SK-N-SH treated with all-trans-retinoic acid at 6 μM for 48 hours (cell line): ENCODE results near the gene RGS16.

Experiments used
- ATAC-seq: fragments of 200-7000 bp; cut with Tn5 transposase; 3 replicates; pipeline ENCODE4 v1.9.1; 2020; ENCODE audit warnings: mild to moderate bottlenecking, moderate library complexity
- ARNTL ChIP-seq: fragments of 450-650 bp; formaldehyde crosslinking; IDR thresholded peaks from 2 replicates; pipeline ENCODE4 v1.5.0; 2020; ENCODE audit warnings: low read depth, mild to moderate bottlenecking, moderate library complexity, borderline replicate concordance
- BACH2 ChIP-seq: fragments of 250-450 bp; sonication (Bioruptor Pico); IDR thresholded peaks from 2 replicates; pipeline ENCODE4 v1.9.0; 2021; ENCODE audit warnings: mild to moderate bottlenecking, borderline replicate concordance
- CSDC2 ChIP-seq: fragments of 250-450 bp; sonication (Bioruptor Pico); IDR thresholded peaks from 2 replicates; pipeline ENCODE4 v1.5.0; 2020; ENCODE audit warnings: mild to moderate bottlenecking, moderate library complexity
- CSRNP3 ChIP-seq: fragments of 250-450 bp; sonication (Bioruptor Pico); IDR thresholded peaks from 2 replicates; pipeline ENCODE4 v1.5.1; 2021; ENCODE audit warnings: mild to moderate bottlenecking, moderate library complexity
- ESRRG ChIP-seq: fragments of 250-450 bp; sonication (Bioruptor Pico); IDR thresholded peaks from 2 replicates; pipeline ENCODE4 v1.6.1; 2021; ENCODE audit warnings: mild to moderate bottlenecking
- GLIS3 ChIP-seq: fragments of 250-450 bp; sonication (Bioruptor Pico); IDR thresholded peaks from 2 replicates; pipeline ENCODE4 v1.5.0; 2020; ENCODE audit warnings: mild to moderate bottlenecking, moderate library complexity
- OSR1 ChIP-seq: fragments of 250-450 bp; sonication (Bioruptor Pico); IDR thresholded peaks from 2 replicates; pipeline ENCODE4 v1.8.0; 2022; ENCODE audit warnings: moderate library complexity, mild to moderate bottlenecking, inconsistent platforms
- PATZ1 ChIP-seq: fragments of 250-450 bp; sonication (Bioruptor Pico); IDR thresholded peaks from 2 replicates; pipeline ENCODE4 v1.8.0; 2020; ENCODE audit warnings: mild to moderate bottlenecking, moderate library complexity, borderline replicate concordance
- POU6F1 ChIP-seq: fragments of 250-450 bp; sonication (Bioruptor Pico); IDR thresholded peaks from 2 replicates; pipeline ENCODE4 v1.8.0; 2021; ENCODE audit warnings: low read depth, mild to moderate bottlenecking, moderate library complexity, borderline replicate concordance
- PPARA ChIP-seq: fragments of 250-450 bp; sonication (Bioruptor Pico); IDR thresholded peaks from 2 replicates; pipeline ENCODE4 v1.5.0; 2020; ENCODE audit warnings: mild to moderate bottlenecking, borderline replicate concordance
- RARB ChIP-seq: fragments of 250-450 bp; sonication (Bioruptor Pico); IDR thresholded peaks from 2 replicates; pipeline ENCODE4 v1.8.0; 2021; ENCODE audit warnings: mild to moderate bottlenecking, moderate library complexity
- SNAI2 ChIP-seq: fragments of 250-450 bp; sonication (Bioruptor Pico); IDR thresholded peaks from 2 replicates; pipeline ENCODE4 v1.5.0; 2020; ENCODE audit warnings: mild to moderate bottlenecking, moderate library complexity
- TCF4 ChIP-seq: fragments of 250-450 bp; sonication (Bioruptor Pico); IDR thresholded peaks from 2 replicates; pipeline ENCODE4 v1.8.0; 2021; ENCODE audit warnings: mild to moderate bottlenecking, moderate library complexity, borderline replicate concordance
- TOX ChIP-seq: fragments of 250-450 bp; sonication (Bioruptor Pico); IDR thresholded peaks from 2 replicates; pipeline ENCODE4 v1.8.0; 2021; ENCODE audit warnings: mild to moderate bottlenecking, moderate library complexity, borderline replicate concordance
- ZFP3 ChIP-seq: fragments of 250-450 bp; sonication (Bioruptor Pico); IDR thresholded peaks from 2 replicates; pipeline ENCODE4 v1.5.0; 2020; ENCODE audit warnings: mild to moderate bottlenecking, moderate library complexity
- ZNF565 ChIP-seq: fragments of 450-650 bp; formaldehyde crosslinking; conservative IDR thresholded peaks from 2 replicates; pipeline ENCODE4 v1.5.0; 2020; ENCODE audit warnings: low read depth, mild to moderate bottlenecking, moderate library complexity
- ZNF8 ChIP-seq: fragments of 450-650 bp; formaldehyde crosslinking; IDR thresholded peaks from 2 replicates; pipeline ENCODE4 v1.5.0; 2020; ENCODE audit warnings: mild to moderate bottlenecking, moderate library complexity
- TF ChIP-seq, protein P1 (sequence below): fragments of 250-450 bp; sonication (Bioruptor Pico); IDR thresholded peaks from 2 replicates; pipeline ENCODE4 v1.5.0; 2020; ENCODE audit warnings: mild to moderate bottlenecking, moderate library complexity
- TF ChIP-seq, protein P2 (sequence below): fragments of 250-450 bp; sonication (Bioruptor Pico); IDR thresholded peaks from 2 replicates; pipeline ENCODE4 v1.5.1; 2020; ENCODE audit warnings: low read depth, mild to moderate bottlenecking, moderate library complexity

RGS16 gene

DNA sequence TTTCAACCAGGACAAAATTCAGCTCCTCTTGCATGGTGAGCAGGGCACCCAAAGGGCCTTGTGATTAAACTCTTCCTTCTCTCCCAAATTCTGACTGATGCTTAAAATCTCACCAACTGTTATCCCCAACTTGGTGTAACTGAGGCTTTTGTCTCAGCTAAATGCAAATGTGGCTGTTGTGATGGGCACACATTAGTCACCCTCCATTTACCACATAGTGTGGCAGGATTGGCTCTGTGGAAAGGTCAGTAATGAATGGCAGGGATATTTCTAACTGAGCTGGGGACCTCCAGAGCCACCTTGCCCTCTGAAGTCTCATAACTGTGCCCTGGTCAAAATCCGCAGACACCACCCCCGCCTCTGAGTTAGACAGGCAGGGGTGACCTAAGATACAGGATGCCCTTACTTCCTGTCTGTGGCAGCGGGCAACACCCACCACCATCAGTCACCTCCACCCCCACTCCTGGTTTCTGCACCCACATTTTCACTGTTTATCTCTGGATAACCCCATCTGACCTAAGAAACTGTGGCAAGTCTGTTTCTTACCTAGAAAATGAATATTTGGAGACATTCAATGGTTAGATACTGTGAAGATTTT, 25.4 kb upstream of the RGS16 start:
- no peak for TF ChIP-seq POU6F1
- no peak for TF ChIP-seq RARB (CRISPR knock-in tag)
- no peak for TF ChIP-seq BACH2 (CRISPR knock-in tag)
- no peak for TF ChIP-seq ARNTL
- no peak for TF ChIP-seq CSRNP3 (CRISPR knock-in tag)
- ATAC-seq: no peak

GRCh38 chr1:182629080-182629479, 24.9 kb upstream of the RGS16 start:
- ATAC-seq: no peak
- no peak for TF ChIP-seq ZFP3 (CRISPR knock-in tag)
- TF ChIP-seq BACH2 (CRISPR knock-in tag): no peak
- no peak for TF ChIP-seq OSR1 (CRISPR knock-in tag)
- TF ChIP-seq, protein P1, sequence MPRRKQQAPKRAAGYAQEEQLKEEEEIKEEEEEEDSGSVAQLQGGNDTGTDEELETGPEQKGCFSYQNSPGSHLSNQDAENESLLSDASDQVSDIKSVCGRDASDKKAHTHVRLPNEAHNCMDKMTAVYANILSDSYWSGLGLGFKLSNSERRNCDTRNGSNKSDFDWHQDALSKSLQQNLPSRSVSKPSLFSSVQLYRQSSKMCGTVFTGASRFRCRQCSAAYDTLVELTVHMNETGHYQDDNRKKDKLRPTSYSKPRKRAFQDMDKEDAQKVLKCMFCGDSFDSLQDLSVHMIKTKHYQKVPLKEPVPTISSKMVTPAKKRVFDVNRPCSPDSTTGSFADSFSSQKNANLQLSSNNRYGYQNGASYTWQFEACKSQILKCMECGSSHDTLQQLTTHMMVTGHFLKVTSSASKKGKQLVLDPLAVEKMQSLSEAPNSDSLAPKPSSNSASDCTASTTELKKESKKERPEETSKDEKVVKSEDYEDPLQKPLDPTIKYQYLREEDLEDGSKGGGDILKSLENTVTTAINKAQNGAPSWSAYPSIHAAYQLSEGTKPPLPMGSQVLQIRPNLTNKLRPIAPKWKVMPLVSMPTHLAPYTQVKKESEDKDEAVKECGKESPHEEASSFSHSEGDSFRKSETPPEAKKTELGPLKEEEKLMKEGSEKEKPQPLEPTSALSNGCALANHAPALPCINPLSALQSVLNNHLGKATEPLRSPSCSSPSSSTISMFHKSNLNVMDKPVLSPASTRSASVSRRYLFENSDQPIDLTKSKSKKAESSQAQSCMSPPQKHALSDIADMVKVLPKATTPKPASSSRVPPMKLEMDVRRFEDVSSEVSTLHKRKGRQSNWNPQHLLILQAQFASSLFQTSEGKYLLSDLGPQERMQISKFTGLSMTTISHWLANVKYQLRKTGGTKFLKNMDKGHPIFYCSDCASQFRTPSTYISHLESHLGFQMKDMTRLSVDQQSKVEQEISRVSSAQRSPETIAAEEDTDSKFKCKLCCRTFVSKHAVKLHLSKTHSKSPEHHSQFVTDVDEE (CRISPR knock-in tag): no peak
- no peak for TF ChIP-seq PPARA (CRISPR knock-in tag)
- no peak for TF ChIP-seq RARB (CRISPR knock-in tag)
- TF ChIP-seq CSDC2 (CRISPR knock-in tag): no peak
- TF ChIP-seq, protein P2, sequence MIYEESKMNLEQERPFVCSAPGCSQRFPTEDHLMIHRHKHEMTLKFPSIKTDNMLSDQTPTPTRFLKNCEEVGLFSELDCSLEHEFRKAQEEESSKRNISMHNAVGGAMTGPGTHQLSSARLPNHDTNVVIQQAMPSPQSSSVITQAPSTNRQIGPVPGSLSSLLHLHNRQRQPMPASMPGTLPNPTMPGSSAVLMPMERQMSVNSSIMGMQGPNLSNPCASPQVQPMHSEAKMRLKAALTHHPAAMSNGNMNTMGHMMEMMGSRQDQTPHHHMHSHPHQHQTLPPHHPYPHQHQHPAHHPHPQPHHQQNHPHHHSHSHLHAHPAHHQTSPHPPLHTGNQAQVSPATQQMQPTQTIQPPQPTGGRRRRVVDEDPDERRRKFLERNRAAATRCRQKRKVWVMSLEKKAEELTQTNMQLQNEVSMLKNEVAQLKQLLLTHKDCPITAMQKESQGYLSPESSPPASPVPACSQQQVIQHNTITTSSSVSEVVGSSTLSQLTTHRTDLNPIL (CRISPR knock-in tag): no peak
- TF ChIP-seq ZNF565 (CRISPR knock-in tag): no peak
- no peak for TF ChIP-seq ESRRG
- TF ChIP-seq ZNF8: no peak
- TF ChIP-seq ARNTL: no peak
- no peak for TF ChIP-seq POU6F1
- TF ChIP-seq CSRNP3 (CRISPR knock-in tag): no peak
- no peak for TF ChIP-seq SNAI2 (CRISPR knock-in tag)
- TF ChIP-seq TOX (CRISPR knock-in tag): no peak
- no peak for TF ChIP-seq GLIS3 (CRISPR knock-in tag)
- TF ChIP-seq TCF4 (CRISPR knock-in tag): no peak
- TF ChIP-seq PATZ1 (CRISPR knock-in tag): no peak
